Measurements from ENCODE around the gene MYO5A. TPM values are rescaled to one million over a fixed set of nuclear protein-coding genes. Genes with fewer than 3 reads are reported as not detected.

MYO5A gene
- total and polyA plus RNA-seq, 2 donors (not counting 3 experiments of a cell fraction or from before 2014, with no cell fraction given) = 31.9 to 91.9 TPM

- FAIRE-seq (no peak), DNase-seq (ENCODE audit: low read depth, low spot score) (no peak)
- no peak overlapping the region for H2AFZ ChIP-seq (ENCODE audit: low read depth, low read length)
- H3K4me1 ChIP-seq (ENCODE audit: control insufficient read depth, extremely low read depth, insufficient read depth, low read length) = peaks cover 14% of the 10 kb centered on the region
- no peak overlapping the region for H3K9ac ChIP-seq (replicated peaks; ENCODE audit: extremely low read depth, insufficient read depth, low read length)
- TF ChIP-seq FOS (IDR thresholded peaks at IDR 0.05; ENCODE audit: borderline replicate concordance, insufficient read depth, low read length) (no peak), CTCF (IDR thresholded peaks at IDR 0.05; ENCODE audit: extremely low read depth in 1 of 2, insufficient read depth in 1 of 2, low read depth in 1 of 2, low read length in 2 of 2) (no peak)
- intact Hi-C loops (cut with micrococcal nuclease) = no loop called here
- POLR2A ChIA-PET = no interaction called here
- no peaks in the 10 kb centered on the region for H3K36me3 ChIP-seq (ENCODE audit: control insufficient read depth in 2 of 2, extremely low read depth in 1 of 2, insufficient read depth in 2 of 2, low read length in 2 of 2)
- CTCF ChIA-PET = interaction anchor here (0.9 to 1.9 kb wide), 6 partner anchors 9 to 129 kb away, joined by 3 to 8 read pairs (median 4); no protein-coding TSS in a partner anchor
- H3K79me2 ChIP-seq (ENCODE audit: control insufficient read depth, insufficient read depth, low read length) = peaks cover 97% of the 10 kb centered on the region
- H4K20me1 ChIP-seq (replicated peaks; ENCODE audit: control insufficient read depth, extremely low read depth, insufficient read depth, low read length) = peaks cover 5% of the 10 kb centered on the region
- no peaks in the 10 kb centered on the region for H3K9me3 ChIP-seq (replicated peaks; ENCODE audit: control insufficient read depth, insufficient read depth, low read length)
- no peak overlapping the region for H3K4me2 ChIP-seq (ENCODE audit: insufficient read depth, low read length)
- dilution Hi-C loops (cut with MboI; ENCODE audit: extremely low pct_ligation_motif_present, low sequenced_read_pairs) = no loop called here
- no peaks in the 10 kb centered on the region for H3K9me1 ChIP-seq (replicated peaks; ENCODE audit: control insufficient read depth, extremely low read depth, insufficient read depth, low read length)
- no peak overlapping the region for H3K27ac ChIP-seq (ENCODE audit: insufficient read depth, low read depth, low read length)
- no peaks in the 10 kb centered on the region for H3K27me3 ChIP-seq (ENCODE audit: control insufficient read depth in 2 of 2, insufficient read depth in 2 of 2, low read length in 2 of 2)
- no TSS peak for BruUV-seq (replicated peaks)
- H3K4me3 ChIP-seq (replicated peaks in 1 of 3; ENCODE audit: insufficient read depth in 1 of 3, low read depth in 1 of 3, low read length in 3 of 3) = no peak overlapping the region
Measured at GRCh38 chr15:52523647-52524046, 5.0 kb downstream of the MYO5A start.

GRCh38 chr15:52523192-52523591 is 5.5 kb downstream of the MYO5A start:
- Histone ChIP-seq H4K20me1 (replicated peaks; ENCODE audit: control insufficient read depth, extremely low read depth, insufficient read depth, low read length) (peaks cover 5% of the 10 kb centered on the region), H2AFZ (ENCODE audit: low read depth, low read length) (no peak overlapping the region), H3K9me3 (replicated peaks; ENCODE audit: control insufficient read depth, insufficient read depth, low read length) (no peaks in the 10 kb centered on the region), H3K4me1 (ENCODE audit: control insufficient read depth, extremely low read depth, insufficient read depth, low read length) (peaks cover 14% of the 10 kb centered on the region), H3K36me3 (ENCODE audit: control insufficient read depth in 2 of 2, extremely low read depth in 1 of 2, insufficient read depth in 2 of 2, low read length in 2 of 2) (no peaks in the 10 kb centered on the region), H3K27ac (ENCODE audit: insufficient read depth, low read depth, low read length) (no peak overlapping the region), H3K27me3 (ENCODE audit: control insufficient read depth in 2 of 2, insufficient read depth in 2 of 2, low read length in 2 of 2) (no peaks in the 10 kb centered on the region), H3K4me3 (replicated peaks in 1 of 3; ENCODE audit: insufficient read depth in 1 of 3, low read depth in 1 of 3, low read length in 3 of 3) (no peak overlapping the region), H3K9me1 (replicated peaks; ENCODE audit: control insufficient read depth, extremely low read depth, insufficient read depth, low read length) (no peaks in the 10 kb centered on the region), H3K4me2 (ENCODE audit: insufficient read depth, low read length) (no peak overlapping the region), H3K9ac (replicated peaks; ENCODE audit: extremely low read depth, insufficient read depth, low read length) (no peak overlapping the region), H3K79me2 (ENCODE audit: control insufficient read depth, insufficient read depth, low read length) (peaks cover 97% of the 10 kb centered on the region)
- ChIA-PET POLR2A (interaction anchor here (0.6 kb wide), 1 partner anchor 41 kb away, joined by 3 read pairs; no protein-coding TSS in a partner anchor), CTCF (interaction anchor here (1.1 to 1.9 kb wide), 4 partner anchors 8 to 60 kb away, joined by 4 to 8 read pairs (median 6); no protein-coding TSS in a partner anchor)
- no peak for TF ChIP-seq POLR2AphosphoS5 (IDR thresholded peaks at IDR 0.05; ENCODE audit: insufficient read depth, low read depth, low read length)
- TF ChIP-seq POLR2A (IDR thresholded peaks at IDR 0.05; ENCODE audit: low read depth, low read length) = no peak
- TF ChIP-seq JUN (IDR thresholded peaks at IDR 0.05; ENCODE audit: borderline replicate concordance, insufficient read depth, insufficient read length, low read depth) = no peak
- TF ChIP-seq FOS (IDR thresholded peaks at IDR 0.05; ENCODE audit: borderline replicate concordance, insufficient read depth, low read length) = no peak
- no peak for TF ChIP-seq CTCF (IDR thresholded peaks at IDR 0.05; ENCODE audit: extremely low read depth in 1 of 2, insufficient read depth in 1 of 2, low read depth in 1 of 2, low read length in 2 of 2)
- no peak for TF ChIP-seq MAX (IDR thresholded peaks at IDR 0.05; ENCODE audit: insufficient read depth, insufficient read length)
- TF ChIP-seq EZH2 (IDR thresholded peaks at IDR 0.05; ENCODE audit: borderline replicate concordance, low read depth, low read length, severe bottlenecking) = no peak
- no peak for TF ChIP-seq GATA2 (IDR thresholded peaks at IDR 0.05; ENCODE audit: insufficient read depth, insufficient read length, low read depth, low read length)
- no peak for TF ChIP-seq MYC (IDR thresholded peaks at IDR 0.05; ENCODE audit: low read depth, low read length)
- dilution Hi-C loops (cut with MboI; ENCODE audit: extremely low pct_ligation_motif_present, low sequenced_read_pairs) (no loop called here), intact Hi-C loops (cut with micrococcal nuclease) (no loop called here)
- DNase-seq (ENCODE audit: low read depth, low spot score) (peak; percentile 76), FAIRE-seq (no peak)
- BruUV-seq (replicated peaks) = no TSS peak

All from endothelial cell of umbilical vein (primary cell).